Heart left ventricle (tissue), 16 donors: Measurements from ENCODE around the gene CASKIN1. TPM values are rescaled to one million over a fixed set of nuclear protein-coding genes. Genes with fewer than 3 reads are reported as not detected.

ENCODE experiments used
- ATAC-seq, 4 donors: fragments of 200-7000 bp; cut with Tn5 transposase; one replicate each; pipeline ENCODE4 v1.9.1; 2020 to 2022; ENCODE audit warnings: moderate library complexity in 4 of 4, mild to moderate bottlenecking in 3 of 4, moderate number of reproducible peaks in 1 of 4
- DNase-seq, 5 donors: peaks; one replicate each; pipeline ENCODE4 v3.0.0-alpha.2; 2020
- H3K27ac ChIP-seq, 12 donors: fragments of 200-600 bp; sonication (generic) in 4 of 12; one replicate each; pipeline versions ENCODE4 v1.5.0 to v1.8.0; 2016 to 2022; ENCODE audit warnings: mild to moderate bottlenecking in 2 of 12
- H3K27me3 ChIP-seq, 9 donors: fragments of 200-600 bp; sonication (generic) in 2 of 9; one replicate each; pipeline versions ENCODE4 v1.5.1 to v1.8.0; 2016 to 2022; ENCODE audit warnings: mild to moderate bottlenecking in 3 of 9
- H3K36me3 ChIP-seq, 9 donors: fragments of 200-600 bp; sonication (generic) in 2 of 9; one replicate each; pipeline versions ENCODE4 v1.5.0 to v1.8.0; 2018 to 2022; ENCODE audit warnings: mild to moderate bottlenecking in 2 of 9
- H3K4me1 ChIP-seq, 12 donors: fragments of 200-600 bp; sonication (generic) in 4 of 12; one replicate each; pipeline versions ENCODE4 v1.5.0 to v1.8.0; 2016 to 2022; ENCODE audit warnings: mild to moderate bottlenecking in 3 of 12
- H3K4me3 ChIP-seq, 12 donors: fragments of 200-600 bp; sonication (generic) in 4 of 12; one replicate each; pipeline versions ENCODE4 v1.5.0 to v1.8.0; 2017 to 2022; ENCODE audit warnings: mild to moderate bottlenecking in 9 of 12, moderate library complexity in 4 of 12
- H3K9me3 ChIP-seq, 12 donors: fragments of 200-600 bp; sonication (generic) in 4 of 12; one replicate each; pipeline versions ENCODE4 v1.5.0 to v1.8.0; 2016 to 2022; ENCODE audit warnings: mild to moderate bottlenecking in 1 of 12
- POLR2A ChIP-seq, 2 donors: fragments of 450-650 bp; IDR thresholded peaks; one replicate each; pipeline ENCODE4 v1.6.1; 2017; ENCODE audit warnings: antibody characterized with exemption in 2 of 2, mild to moderate bottlenecking in 2 of 2, moderate library complexity in 2 of 2
- WGBS, 4 donors: extraction: QIAGEN DNeasy Blood & Tissue Kit in 2 of 4; methylation state at CpG; one replicate each; pipeline versions ENCODE4 v1.1.5 to v1.1.7; 2013 to 2018; 5-methylcytosine and 5-hydroxymethylcytosine counted together
- intact Hi-C, 10 donors: fragments of 100-400 bp; cut with DNase I; formaldehyde crosslinking; loops; one replicate each; pipeline versions ENCODE4 v1.11.1 to v1.14.2; 2022
- polyA plus RNA-seq, 2 donors: library from polyadenylated mRNA; stranded (reverse); fragments of 200-250 nt; gene quantifications; one replicate each; pipeline ENCODE4 v1.2.3, GENCODE V29; 2013
- total RNA-seq, 9 donors: library from RNA; depleted of rRNA in 2 of 9; stranded (reverse); fragments of >200 nt in 2 of 9; fragmentation: NEBNext Ultra II Directional in 3 of 9; extraction: Animal tissue kit (Norgen Biotek cat#: 25700) in 3 of 9; gene quantifications; one replicate each; pipeline versions ENCODE4 v1.1.0 to v1.2.4, GENCODE V29; 2016 to 2023
- TF ChIP-seq, protein P1 (sequence below), 12 donors: fragments of 200-600 bp; sonication (generic) in 4 of 12; IDR thresholded peaks; one replicate each; pipeline versions ENCODE4 v1.5.0 to v1.8.0; 2018 to 2022; ENCODE audit warnings: antibody characterized with exemption in 12 of 12, mild to moderate bottlenecking in 5 of 12
- donor health status: ischemic (EF 13 %, LVEDD 7.1; RV severe dilation, severe dysfunction).
- donor health status: healthy with polysubstance abuse.
- donor health status: DM: no; HTN: yes; CAD: no.
- donor health status: DM: no; HTN: no; CAD: no.
- donor health status: ischemic (EF 25% LVEDD 6.9; RV normal size, moderate dysfunction).
- donor health status: ischemic (EF 25% LVEDD 5.7; RV mildly dilated, moderate dysfunction).
- donor health status: healthy.
- donor health status: DM: yes; HTN: yes; CAD: no.
- donor health status: ischemic (EF 35%, LVEDD 5.7; RV mildly dilated, moderate dysfunction).
- donor health status: nonischemic (EF 11% LVEDD 7.7; RV severe dilation, severe dysfunction).
- donor health status: DM: yes; HTN: yes; CAD: no.
- donor health status: PGD.
- donor health status: ischemic (EF 29% LVEDD 5.4; RV normal size, mild dysfunction).
- donor health status: nonischemic (EF 23%, LVEDD 6.1; RV moderate dilation, normal function).

Gene CASKIN1
- total and polyA plus RNA-seq, 11 donors, result 0.37 to 7.0 (median 2.1) TPM

DNA sequence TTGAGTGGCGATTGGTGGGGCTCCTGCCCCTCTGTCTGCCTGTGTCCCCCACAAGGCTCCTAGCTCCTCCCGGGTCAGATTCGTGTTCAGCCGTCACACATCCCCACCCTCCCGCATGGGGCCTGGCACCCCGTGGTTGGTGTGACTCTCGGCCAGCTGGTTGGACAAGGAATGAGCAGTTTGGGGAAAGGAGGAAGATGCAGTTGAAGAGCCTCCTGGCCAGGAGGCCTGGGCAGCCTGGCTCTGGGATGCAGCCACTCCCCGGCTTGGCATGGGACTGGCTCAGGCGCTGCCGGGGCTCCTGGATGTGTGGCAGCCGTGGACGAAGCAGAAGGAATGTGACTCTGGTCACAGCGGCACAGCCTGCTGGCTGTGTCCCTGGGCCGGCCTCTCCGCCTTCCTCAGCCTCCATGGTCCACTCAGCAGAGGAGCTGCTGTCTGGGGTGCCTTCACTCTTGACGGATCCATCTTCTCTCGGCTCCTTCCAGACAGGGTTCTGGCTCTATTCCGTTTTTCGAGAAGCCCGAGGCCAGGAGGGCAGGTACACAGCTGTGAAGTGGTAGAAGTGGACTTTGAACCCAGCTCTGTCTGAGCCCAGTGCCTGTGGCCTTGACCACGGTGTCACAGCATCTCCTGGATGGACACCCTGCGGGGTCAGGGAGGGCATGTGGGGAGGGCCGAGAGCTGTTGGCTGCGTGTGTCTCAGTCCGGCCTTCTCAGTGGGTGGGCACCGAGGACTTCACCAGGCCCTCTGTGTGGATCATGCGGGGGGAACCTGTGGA lies 38.7 kb downstream of the CASKIN1 start:
- Histone ChIP-seq H3K4me1 (peaks cover 15 to 80% (median 51%) of the 10 kb centered on the region in 12 donors), H3K27me3 (no peaks in the 10 kb centered on the region)
- WGBS, 4 donors, result 79 to 88% (median 86%) methylated on average over 24 to 27 of the region's 27 CpGs

DNA sequence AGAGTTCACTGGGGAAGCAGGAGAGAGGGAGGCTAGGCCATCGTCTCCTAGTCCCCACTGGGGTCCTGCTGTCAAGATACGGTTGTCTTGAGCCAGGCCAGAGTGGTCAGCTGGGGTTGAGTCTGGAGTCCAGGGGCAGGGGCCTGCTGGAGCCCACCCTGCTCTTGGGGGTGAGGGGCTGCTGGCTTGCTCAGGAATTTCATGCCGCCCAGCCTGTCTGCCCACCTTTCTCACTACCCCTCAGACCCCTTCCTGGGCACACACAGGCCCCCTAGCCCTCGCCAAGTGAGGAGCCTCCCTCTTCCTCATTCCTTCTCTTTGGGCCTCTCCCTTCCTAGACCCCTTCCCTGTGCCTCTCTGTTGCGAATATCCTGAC lies 39.6 kb downstream of the CASKIN1 start:
- no peaks in the 10 kb centered on the region for H3K9me3 ChIP-seq
- H3K4me3 ChIP-seq, result peak overlapping the region in 9 of 12 donors; percentile 65 to 98 (median 84)
- peaks cover 0 to 12% (median 0%) of the 10 kb centered on the region in 9 donors for H3K36me3 ChIP-seq
- ATAC-seq (no peak), DNase-seq (no peak)
- no peaks in the 10 kb centered on the region for H3K27me3 ChIP-seq
- intact Hi-C loops, result loop anchor here in 5 of 10 donors (5.0 to 10.0 kb wide), 7 partner anchors 45 to 152 kb away; partner anchors contain the start of genes ECI1 (in 2 of the 5), BRICD5 (in 1 of the 5), MLST8 (in 1 of the 5) and PGP (in 1 of the 5)
- TF ChIP-seq, protein P1, sequence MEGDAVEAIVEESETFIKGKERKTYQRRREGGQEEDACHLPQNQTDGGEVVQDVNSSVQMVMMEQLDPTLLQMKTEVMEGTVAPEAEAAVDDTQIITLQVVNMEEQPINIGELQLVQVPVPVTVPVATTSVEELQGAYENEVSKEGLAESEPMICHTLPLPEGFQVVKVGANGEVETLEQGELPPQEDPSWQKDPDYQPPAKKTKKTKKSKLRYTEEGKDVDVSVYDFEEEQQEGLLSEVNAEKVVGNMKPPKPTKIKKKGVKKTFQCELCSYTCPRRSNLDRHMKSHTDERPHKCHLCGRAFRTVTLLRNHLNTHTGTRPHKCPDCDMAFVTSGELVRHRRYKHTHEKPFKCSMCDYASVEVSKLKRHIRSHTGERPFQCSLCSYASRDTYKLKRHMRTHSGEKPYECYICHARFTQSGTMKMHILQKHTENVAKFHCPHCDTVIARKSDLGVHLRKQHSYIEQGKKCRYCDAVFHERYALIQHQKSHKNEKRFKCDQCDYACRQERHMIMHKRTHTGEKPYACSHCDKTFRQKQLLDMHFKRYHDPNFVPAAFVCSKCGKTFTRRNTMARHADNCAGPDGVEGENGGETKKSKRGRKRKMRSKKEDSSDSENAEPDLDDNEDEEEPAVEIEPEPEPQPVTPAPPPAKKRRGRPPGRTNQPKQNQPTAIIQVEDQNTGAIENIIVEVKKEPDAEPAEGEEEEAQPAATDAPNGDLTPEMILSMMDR (IDR thresholded peaks at IDR 0.05), result no peak
- no peak for TF ChIP-seq POLR2A (IDR thresholded peaks at IDR 0.05)
- peak overlapping the region in 2 of 12 donors; percentile 70 to 90 for H3K27ac ChIP-seq
- peaks cover 22 to 84% (median 59%) of the 10 kb centered on the region in 12 donors for H3K4me1 ChIP-seq
- 69 to 79% (median 70%) methylated on average over 5 of the region's 5 CpGs for WGBS, 4 donors

More for the DNA sequence above, 38.7 kb downstream of the CASKIN1 start:
- TF ChIP-seq POLR2A (IDR thresholded peaks at IDR 0.05), result no peak
- TF ChIP-seq, protein P1 (IDR thresholded peaks at IDR 0.05), result no peak
- Histone ChIP-seq H3K9me3 (no peaks in the 10 kb centered on the region), H3K4me3 (peak overlapping the region in 1 of 12 donors; percentile 12), H3K36me3 (peaks cover 0 to 9% (median 0%) of the 10 kb centered on the region in 9 donors), H3K27ac (peak overlapping the region in 1 of 12 donors; percentile 90)
- DNase-seq (no peak), ATAC-seq (no peak)
- intact Hi-C loops, result loop anchor here in 5 of 10 donors (5.0 to 10.0 kb wide), 7 partner anchors 45 to 153 kb away; partner anchors contain the start of genes ECI1 (in 2 of the 5), BRICD5 (in 1 of the 5), MLST8 (in 1 of the 5) and PGP (in 1 of the 5)

- intact Hi-C loops, result loop anchor here in 6 of 10 donors (1.0 to 10.0 kb wide), 9 partner anchors 46 to 151 kb away; partner anchors contain the start of genes ECI1 (in 3 of the 6), MLST8 (in 2 of the 6), BRICD5 (in 1 of the 6) and PGP (in 1 of the 6)
- H3K27me3 ChIP-seq, result no peaks in the 10 kb centered on the region
- no peak for TF ChIP-seq POLR2A (IDR thresholded peaks at IDR 0.05)
- TF ChIP-seq, protein P1 (IDR thresholded peaks at IDR 0.05), result no peak
- DNase-seq (no peak), ATAC-seq (no peak)
- no peaks in the 10 kb centered on the region for H3K9me3 ChIP-seq
- H3K27ac ChIP-seq, result peak overlapping the region; percentile 20 to 91 (median 66)
- peaks cover 22 to 84% (median 64%) of the 10 kb centered on the region in 12 donors for H3K4me1 ChIP-seq
- peaks cover 0 to 19% (median 5%) of the 10 kb centered on the region in 9 donors for H3K36me3 ChIP-seq
- WGBS, 4 donors, result 7 to 10% (median 8%) methylated on average over 37 to 47 of the region's 47 CpGs
- peak overlapping the region; percentile 52 to 98 (median 80) for H3K4me3 ChIP-seq
These were observed 40.2 kb downstream of the CASKIN1 start for GRCh38 chr16:2155977-2156848.
